Activated naive CD8-positive, alpha-beta T cell treated with anti-CD3 and anti-CD28 coated beads, Interleukin-2, amount 50 U/mL, for 16 hours (primary cell): ENCODE measurements around the gene SLC43A1.

Experiments
- DNase-seq: peaks from one replicate; pipeline ENCODE4 v3.0.0-alpha.2; 2020; ENCODE audit warnings: low read depth, low spot score

Gene SLC43A1

DNA sequence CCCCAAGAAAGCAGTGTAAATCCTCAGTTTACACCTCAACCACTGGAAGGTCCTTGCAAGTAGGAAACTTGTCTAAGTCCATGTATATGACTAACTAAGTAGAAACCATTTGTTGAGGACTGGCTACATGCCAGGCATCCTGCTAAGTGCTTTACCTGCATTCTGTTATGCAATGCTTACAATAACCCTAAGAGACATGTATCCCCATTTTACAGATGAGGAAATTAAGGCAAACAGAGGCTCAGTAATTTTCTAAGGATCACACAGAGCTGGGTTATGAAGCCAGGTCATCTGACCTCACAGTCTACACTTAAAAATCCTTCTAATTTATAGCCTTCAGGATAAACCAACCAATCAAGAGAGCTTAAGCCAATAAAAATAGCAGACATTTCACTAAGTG lies 13.5 kb upstream of the SLC43A1 start:
- DNase-seq = no peak

DNA sequence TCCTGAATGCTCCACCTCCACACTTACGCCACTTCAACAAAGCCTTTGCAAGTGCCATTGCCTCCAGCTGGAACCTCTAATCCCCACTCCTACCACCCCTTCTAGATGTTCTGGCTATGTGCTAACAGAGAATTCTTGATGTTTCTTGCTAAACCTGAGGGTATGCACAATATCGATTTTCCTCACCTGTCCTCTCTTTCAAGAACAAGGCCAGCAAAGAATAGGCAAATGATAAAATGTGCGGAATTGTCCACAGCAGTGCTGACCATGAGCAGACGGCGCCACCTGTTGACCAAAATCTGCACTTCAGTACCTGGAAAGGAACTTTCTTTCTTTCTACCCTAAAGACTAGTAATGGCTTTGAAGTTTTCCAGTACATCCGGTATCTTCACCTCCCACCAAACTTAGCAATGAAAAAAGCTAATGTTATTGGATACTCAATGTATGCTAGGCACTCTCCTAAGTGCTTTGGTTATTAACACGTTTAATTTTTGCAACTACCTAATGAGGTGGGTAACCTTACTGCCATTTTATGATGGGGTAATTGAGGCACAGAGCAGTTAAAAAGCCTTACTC lies 11.6 kb upstream of the SLC43A1 start:
- DNase-seq = peak; percentile 34

DNA sequence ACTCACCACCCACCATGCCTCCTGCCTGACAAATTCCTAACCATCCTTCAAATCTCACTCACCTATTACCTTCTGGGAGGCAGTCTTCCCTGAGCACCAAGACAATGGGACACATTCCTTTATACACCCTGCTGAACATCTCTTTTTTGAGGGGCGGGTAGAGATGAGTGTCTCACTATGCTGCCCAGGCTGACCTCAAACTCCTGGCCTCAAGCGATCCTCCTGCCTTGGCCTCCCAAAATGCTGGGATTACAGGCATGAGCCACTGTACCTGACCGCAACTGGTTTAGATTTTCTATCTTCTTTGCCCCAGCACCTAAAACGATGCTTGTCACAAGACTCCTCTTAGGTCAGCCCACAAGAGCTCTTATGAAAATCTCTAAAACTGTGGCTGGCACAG lies 7.9 kb upstream of the SLC43A1 start:
- no peak for DNase-seq

DNA sequence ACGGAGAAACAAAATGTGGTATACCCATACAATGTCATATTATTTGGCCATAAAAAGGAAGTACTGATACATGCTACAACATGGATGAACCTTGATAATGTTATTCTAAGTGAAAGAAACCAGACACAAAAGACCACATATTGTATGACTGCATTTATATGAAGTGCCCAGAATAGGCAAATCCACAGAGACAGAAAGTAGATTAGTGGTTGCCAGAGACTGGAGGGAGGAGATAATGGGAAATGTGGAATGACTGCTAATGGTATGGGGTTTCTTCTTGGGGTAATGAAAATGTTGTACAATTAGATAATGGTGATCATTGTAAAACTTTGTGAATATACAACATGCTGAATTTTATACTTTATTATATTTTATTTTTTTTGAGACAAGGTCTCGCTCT lies 5.6 kb upstream of the SLC43A1 start:
- DNase-seq = no peak

DNA sequence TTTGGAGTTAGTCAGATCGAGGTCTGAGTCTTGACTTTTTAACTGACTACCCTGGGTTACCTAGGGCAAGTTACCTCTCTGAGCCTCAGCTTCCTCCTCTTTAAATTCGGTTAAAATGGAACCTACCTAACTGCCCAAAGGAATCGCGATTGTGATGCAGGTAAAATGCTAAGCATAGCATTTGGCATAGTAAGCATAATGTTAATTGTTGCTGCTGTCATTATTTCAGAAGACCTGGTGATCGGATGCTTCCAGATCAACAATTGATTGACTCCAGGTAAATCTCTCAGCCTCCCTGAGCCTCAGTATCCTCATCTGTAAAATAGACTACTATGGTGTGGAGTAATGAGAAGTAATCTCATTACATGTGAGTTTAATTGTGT lies 550 bp upstream of the SLC43A1 start:
- no peak for DNase-seq

DNA sequence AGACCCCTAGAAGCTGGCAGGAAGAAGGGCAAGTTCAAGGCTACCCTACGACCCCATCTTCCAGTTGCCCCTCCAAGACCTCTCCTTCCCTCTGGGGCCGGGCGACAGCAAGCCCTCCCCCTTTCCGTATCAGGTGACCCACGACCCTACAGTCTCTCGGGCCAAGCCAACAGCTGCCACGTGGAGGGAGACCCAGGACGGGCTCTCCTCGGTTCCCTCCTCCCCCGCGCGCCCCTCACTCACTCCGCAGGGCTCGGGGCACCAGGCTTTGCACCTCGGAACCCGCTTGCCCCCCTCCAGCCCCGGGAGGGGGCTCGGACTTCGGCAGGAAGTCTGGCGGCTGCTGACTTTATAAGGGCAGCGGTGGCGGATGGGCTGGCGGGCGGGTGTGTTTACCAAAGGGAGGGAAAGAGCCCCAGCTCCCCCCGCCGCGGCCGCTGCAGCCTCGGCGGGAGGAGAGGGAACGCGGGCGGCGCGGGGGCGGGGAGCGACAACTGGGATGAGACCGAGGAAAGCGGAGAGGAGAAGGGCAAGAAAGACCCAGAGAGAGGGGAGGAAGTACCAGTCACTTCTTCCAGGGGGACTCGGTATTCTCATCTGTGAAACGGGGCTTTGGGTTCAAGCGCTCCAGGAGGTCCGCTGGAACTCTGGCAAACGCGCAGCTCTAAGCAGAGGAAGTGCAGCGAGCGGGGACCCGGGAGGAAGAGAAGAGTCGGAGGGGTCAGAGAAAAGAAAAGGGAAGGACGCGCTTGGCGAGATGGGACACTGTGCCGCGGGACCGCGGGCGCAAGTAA lies 767 bp downstream of the SLC43A1 start:
- DNase-seq = peak; percentile 22

DNA sequence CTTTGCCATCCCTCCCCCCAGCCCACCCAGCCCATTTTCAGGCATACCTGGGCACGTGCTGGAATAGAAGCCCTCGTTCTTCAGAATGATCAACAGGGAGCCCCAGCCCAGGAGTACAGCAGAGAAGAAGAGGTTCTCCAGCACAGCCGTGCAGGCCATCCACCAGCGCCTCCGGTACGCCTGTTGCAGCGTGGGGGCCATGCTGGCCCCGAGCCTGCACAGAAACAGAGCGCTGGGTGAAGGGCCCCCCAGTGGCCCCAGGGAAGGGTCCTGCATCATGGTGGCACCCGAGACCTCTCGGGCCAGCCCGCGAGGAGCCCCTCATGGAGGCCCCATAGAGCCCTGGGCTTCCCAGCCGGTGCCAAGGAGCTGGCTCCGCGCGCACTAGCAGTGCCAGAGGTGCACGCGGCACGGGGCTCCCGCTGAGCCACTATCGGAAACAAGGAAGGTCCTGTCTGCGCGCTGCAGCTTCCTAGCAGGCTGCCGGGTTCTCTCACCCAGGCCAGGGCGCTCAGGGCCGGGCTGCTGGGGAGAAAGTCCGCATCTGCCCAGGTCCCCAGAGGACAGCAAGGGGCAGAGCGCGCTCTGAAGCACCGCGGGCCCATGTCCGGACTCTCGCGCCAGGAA lies 1.5 kb downstream of the SLC43A1 start:
- no peak for DNase-seq

DNA sequence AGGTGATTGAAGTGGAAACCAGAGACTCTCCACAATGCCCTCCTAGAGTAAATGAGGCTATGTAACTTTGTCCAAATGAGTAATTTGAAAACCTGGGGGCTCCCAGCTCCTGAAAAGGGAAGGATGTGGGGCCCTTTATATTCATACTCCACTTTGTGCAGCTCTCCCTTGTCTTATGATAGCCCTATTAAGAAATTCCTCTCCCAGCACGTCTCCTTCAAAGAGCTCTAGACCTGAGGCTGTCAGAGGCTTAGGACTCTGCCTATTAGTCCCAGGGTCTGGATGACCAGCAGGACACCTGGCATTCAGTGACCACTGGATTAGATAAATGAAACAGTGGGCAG lies 2.1 kb downstream of the SLC43A1 start:
- DNase-seq = no peak

DNA sequence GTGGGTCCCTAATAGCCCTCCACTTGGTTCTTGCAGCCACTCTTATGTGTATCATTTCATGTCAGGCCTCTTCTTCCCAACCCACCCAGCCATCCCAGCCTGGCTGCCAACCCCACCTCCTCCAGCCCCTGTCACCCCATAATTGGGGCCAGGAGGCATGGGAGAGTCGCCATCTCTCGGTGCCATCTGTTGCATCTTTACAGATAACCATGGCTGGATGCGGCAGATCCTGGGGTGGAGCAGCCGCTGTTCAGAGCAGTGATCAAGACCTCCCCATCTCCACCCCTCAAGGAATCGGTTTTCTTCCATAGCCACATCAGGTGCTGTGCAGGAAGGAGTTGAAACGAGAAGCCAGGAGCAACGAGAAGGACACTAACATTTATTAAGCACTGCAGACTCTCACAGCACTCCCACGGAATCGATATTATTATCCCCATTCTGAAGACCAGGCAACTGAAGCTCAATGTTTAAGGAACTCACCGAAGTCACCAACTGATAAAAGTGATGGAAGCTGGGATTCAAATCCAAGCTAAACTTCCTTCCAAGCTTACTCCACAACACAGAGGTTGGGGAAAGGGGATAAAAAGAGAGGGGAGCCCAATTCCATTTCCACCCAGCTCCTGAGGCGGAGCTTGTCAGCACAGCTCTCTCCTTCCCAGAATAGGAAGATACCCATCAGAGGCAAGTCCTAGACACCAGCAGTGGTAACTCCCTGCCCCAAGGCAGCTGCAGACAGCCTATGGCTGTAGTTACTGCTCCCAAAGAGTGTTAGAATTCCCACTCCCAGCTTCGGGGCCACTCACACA lies 2.7 kb downstream of the SLC43A1 start:
- no peak for DNase-seq

DNA sequence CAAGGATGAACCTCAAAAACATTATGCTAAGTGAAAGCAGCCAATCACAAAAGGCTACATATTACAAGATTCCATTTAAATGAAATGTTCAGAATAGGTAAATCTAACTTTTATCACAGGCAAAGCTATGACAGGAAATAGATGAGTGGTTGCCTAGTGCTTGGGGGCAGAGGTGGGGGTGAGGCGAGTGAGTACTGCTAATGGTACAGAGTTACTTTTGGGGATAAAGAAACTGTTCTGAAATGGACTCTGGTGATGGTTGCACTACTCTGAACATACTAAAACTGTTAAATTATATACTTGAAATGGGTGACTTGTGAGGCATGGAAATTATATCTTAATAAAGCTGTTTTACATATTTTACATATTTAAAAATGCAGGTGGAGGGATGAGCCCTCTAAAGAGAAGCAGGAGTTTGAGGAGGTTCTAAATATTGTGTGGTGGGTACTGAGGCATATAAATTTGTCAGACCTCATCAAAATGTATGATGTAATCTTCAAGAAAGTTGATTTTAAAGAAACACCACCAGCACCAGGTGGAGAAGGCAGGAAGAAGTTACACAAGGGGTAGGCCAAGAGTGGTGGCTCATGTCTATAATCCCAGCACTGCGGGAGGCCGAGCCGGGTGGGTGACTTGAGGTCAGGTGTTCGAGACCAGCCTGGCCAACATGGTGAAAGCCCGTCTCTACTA lies 3.6 kb downstream of the SLC43A1 start:
- DNase-seq = no peak

DNA sequence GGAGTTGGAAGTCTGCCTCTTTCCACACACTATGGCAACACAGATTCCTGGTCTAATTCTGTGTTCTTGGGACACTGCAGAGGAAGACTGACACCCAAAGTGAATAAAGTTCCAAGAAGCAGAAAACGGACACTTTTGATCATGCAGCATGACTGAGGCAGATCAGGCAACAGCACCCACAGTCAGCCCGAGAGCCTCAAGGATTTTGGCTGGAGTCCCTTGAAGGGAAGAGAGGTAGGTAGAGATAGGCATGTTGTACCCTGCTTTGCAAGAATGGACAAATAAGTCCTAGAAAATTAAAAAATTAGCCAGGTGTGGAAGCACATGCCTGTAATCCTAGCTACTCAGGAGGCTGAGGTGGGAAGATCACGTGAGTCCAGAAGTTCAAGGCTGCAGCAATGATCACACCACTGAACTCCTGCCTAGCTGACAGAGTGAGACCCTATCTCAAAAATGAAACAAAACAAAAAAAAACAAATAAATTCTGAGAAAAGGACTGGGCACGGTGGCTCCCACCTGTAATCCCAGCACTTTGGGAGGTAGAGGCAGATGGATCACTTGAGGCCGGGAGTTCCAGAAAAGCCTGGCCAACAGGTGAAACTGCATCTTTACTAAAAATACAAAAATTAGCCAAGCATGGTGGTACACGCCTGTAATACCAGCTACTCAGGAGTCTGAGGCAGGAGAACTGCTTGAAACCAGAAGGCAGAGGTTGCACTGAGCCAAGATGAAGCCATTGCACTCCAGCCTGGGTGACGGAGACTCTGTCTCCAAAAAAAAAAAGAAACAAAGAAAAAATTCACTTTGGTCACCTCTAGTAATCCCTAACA lies 6.9 kb downstream of the SLC43A1 start:
- DNase-seq = no peak

DNA sequence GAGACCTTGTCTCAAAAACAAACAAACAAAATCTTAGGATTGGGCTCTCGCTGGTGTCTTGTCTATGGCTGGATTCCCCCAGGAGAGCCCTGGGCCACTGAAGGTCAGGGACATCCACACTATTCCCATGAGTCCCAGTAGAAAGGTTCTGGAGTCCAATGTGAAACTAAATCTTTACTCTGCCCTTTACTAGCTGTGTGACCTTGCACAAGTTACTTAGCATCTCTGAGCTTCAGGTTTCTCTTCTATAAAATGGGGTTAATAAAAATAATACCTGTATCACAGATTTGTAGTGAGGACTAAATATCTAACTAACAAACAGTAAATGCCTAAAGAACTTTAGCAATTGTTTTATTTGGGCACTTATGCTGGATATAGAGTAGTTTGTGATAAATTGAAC lies 9.0 kb downstream of the SLC43A1 start:
- no peak for DNase-seq

DNA sequence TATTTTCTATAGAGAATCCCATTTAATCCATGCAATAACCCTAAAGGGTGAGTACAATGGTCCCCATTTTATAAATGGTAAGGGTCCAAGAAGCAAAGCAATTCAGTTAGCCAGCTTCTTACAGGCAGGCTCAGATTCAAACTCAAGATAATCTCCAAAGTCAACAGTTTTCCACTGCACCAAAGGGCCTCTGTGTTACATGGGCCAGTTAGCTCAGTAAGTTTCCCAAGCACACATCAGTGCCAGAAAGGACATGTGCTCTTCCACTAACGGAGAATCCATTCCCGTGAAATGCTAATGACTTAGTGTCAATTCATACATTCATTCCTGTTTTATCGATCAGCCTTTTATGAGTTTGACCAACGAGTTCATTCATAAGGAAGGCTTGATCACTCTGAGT lies 11.0 kb downstream of the SLC43A1 start:
- no peak for DNase-seq

DNA sequence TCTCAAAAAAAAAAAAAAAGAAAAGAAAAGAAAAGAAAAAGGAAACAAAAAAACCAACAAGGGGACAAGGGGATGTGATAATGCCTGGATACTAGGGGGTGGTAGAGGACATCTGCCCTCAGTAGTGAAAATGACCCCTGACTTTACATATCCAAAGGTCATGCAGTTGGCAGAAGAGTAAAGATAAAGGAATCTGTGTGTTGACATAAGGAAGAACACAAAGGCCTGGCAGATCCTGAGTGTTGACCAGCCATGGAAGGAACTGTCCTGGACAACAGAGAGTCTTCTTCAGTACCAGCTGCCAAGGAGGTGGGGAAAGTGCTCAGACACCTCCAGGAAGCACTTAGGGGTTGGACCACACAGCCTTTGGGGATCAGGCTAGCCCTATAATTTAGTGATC lies 12.6 kb downstream of the SLC43A1 start:
- no peak for DNase-seq

DNA sequence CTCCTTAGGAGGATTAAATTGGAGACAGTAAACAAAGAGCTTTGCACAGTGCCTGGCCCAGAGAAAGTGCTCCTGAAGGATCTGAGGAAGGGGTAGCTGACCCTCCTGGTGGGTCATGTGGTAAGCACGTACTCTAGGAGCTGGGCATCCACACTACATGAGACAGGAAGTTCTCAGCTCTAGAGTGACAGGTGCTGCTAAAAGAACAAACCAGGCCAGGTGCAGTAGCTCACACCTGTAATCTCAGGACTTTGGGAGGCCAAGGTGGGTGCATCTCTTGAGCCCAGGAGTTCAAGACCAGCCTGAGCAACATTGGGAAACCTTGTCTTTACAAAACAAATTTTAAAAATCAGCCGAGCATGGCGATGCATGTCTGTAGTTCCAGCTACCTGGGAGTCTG lies 13.1 kb downstream of the SLC43A1 start:
- no peak for DNase-seq

DNA sequence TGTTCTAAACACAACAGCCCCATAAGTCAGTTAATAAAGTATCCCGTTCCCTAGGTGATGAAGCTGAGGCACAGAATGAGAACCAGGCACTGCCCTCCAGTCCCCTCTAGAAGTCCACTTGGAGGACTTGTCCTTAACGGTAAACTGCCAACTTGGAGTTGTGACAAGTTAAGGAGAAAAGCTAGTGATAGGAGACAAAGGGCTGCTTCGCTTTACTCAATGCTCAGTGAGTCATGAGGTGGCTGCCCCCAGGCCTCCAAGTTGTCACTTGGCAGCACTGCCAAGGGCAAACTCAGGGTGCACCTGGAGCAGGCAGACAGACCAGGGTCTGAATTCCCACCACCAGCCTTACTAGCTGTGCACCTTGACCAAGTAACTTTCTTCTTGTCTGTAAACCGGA lies 13.5 kb downstream of the SLC43A1 start:
- no peak for DNase-seq

DNA sequence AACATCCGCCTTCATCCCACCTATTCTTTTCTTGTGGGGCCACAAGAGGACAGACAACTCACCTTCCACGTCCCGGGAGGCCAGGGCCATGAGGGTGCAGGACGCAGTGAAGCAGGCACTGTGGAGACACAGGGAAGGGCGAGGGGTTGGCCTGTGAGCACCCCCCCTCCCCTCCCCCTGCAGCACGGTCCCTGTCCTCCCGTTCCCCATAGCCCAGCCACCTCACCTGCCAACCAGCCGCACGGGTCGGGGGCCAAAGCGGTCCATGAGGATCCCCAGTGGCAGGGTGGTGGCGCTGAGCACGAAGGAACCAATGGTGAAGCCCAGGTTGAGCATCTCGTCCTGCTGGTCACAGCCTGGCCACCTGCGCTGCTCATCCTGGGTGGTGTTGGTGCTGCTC lies 14.6 kb downstream of the SLC43A1 start:
- no peak for DNase-seq

DNA sequence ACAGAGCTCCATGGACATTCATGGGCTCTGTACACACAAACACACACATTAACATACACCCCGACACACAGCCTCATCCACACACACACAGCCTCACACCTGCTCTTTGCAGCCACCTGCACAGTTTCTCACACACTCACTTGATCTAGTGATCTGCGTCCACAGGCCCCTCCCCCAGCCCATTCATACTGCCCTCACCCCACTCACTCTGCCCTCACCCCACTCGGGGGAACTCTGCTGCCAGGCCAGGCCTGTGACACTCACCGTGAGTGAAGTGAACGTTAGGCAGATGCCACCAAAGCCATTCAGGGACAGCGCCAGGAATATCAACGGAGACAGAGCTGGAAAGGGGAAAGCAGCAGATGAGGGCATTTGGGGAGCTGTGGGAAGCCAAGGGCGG lies 15.0 kb downstream of the SLC43A1 start:
- no peak for DNase-seq

DNA sequence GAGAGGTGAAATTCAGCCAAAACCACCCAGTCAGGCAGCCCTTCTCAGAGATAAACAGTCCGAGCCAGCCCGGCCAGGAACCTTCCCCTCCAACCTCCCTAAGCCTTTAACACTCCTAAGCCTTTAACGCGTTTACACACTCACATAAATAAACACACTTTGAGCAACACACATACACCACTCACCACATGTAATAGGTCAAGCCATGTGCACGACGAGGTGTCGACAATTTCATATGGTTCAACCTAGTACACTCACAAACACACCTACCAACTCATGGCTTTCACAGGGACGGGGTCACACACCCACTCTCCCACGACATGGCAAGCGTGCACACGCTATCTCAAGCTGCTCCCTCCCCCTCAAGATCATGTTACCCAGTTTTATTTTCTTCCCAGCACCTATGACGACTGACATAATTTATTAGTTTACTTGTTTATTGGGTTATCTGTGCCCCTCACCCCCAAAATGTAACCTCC lies 15.5 kb downstream of the SLC43A1 start:
- no peak for DNase-seq

DNA sequence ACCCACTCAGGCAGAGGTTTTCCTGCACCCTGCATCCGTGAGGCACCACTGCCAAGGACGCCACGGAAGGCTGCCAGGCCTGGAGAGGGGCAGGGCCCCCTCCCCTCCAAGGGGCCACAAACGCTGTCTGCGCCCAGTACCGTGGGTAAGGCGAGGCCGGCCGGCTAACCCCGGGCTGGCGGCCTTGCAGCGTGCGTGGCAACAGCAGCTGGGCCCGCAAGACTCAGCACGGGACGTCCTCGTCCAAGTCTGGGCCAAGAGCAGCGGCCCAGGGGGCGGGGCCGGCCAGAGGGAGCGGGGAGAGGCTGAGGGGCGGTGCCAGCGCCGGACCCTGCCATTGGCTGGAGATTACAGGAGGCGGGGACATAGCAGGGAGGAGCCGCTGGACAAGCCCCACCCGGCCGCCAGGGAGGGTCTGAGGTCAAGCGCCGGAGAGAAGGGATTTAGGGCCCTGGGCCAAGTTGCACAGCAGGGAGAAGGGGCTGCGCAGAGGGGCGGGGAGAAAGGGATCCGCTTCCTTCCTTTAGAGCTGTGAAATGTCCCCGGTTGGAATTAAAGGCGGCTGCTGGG lies 16.0 kb downstream of the SLC43A1 start:
- no peak for DNase-seq

DNA sequence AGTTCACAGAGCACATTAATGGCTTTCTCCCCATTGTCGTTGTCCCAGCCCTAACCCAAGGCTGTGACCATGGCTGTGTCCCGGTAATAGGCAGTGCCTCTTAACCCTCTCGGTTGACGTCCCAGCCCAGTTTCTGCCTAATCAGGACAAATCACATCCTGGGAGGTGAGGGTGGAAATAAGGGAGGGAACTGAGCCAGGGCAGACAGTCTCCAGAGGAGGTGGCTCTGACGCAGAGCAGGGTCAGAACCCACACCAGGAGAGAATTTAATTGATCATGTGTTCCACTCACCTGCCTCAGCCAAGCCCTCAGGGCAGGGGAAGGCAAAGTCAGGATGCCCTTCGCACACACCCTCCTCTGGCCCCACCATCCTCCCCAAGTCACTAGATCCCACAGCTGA lies 17.0 kb downstream of the SLC43A1 start:
- no peak for DNase-seq
